ENCODE data around the gene FAM13C.

DNA sequence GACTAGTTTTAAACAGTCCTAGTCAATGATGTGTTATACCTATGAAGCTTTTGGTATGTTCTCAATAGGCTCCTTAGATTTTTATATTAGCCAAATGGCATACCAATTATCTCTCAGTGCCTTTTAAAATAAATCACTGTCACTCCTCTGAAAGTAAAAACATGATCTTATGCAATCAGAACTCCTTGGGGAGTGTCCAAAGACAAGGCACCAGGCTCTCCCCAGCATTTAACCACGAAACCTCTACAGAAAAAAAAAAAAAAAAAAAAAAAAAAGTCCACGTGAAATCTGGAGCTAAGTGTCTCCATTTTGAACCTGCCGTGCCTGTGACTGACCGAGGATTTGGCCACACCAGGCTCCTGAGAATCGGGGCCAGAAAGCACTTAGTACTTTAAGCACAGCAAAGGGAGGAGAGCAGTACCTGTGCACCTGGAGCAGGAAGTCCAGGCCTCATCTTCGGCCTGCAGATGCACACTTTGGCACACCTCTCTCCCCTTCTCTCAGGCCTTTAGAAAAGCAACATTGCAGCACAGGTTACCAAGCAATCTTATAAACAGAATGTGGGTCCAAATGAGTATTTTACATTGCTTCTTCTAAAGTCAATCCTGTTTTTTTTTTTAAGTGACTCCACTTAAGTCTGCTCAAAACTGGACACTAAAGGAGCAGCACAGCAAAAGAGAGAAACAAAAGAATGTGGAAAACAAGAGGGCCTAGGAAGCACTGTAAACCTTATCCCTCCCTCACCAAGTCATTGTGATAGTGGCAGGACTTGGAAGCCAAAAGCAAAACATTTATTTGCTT, 1.5 kb downstream of the FAM13C start:
- no peak for TF ChIP-seq ZNF274 (IDR thresholded peaks at IDR 0.05; ENCODE audit: low read depth, low read length)
- no peak for TF ChIP-seq YY1 (IDR thresholded peaks at IDR 0.05; ENCODE audit: insufficient read depth, insufficient read length)
